Liver (tissue), 9 donors: ENCODE measurements around the gene CAPN3. TPM values are rescaled to one million over a fixed set of nuclear protein-coding genes. Genes with fewer than 3 reads are reported as not detected.

ENCODE experiments used
- DNase-seq: peaks from one replicate; pipeline ENCODE4 v3.0.0-alpha.2; 2017; ENCODE audit warnings: low spot score
- H3K27ac ChIP-seq, 2 donors: one replicate each; pipeline ENCODE4 v1.7.0; 2013; ENCODE audit warnings: inconsistent platforms in 2 of 2, low read length in 2 of 2, control low read depth in 1 of 2, low read depth in 1 of 2, mild to moderate bottlenecking in 1 of 2
- H3K27me3 ChIP-seq, 4 donors: one replicate each; pipeline versions ENCODE4 v1.6.1 to v1.7.0; 2013; ENCODE audit warnings: low read length in 3 of 4, inconsistent platforms in 1 of 4, mild to moderate bottlenecking in 1 of 4, moderate library complexity in 1 of 4; ENCODE audit not compliant: control insufficient read depth in 4 of 4, insufficient read depth in 4 of 4
- H3K36me3 ChIP-seq, 4 donors: one replicate each; pipeline versions ENCODE4 v1.6.1 to v1.7.0; 2013; ENCODE audit warnings: low read length in 3 of 4, mild to moderate bottlenecking in 3 of 4, low read depth in 1 of 4, moderate library complexity in 1 of 4; ENCODE audit not compliant: control insufficient read depth in 4 of 4, insufficient read depth in 3 of 4
- H3K4me1 ChIP-seq, 4 donors: one replicate each; pipeline versions ENCODE4 v1.6.1 to v1.7.0; 2013; ENCODE audit warnings: low read length in 3 of 4, mild to moderate bottlenecking in 3 of 4, moderate library complexity in 1 of 4; ENCODE audit not compliant: control insufficient read depth in 4 of 4, insufficient read depth in 4 of 4
- H3K4me3 ChIP-seq, 3 donors: one replicate each; pipeline versions ENCODE4 v1.6.1 to v1.7.0; 2013; ENCODE audit warnings: low read length in 3 of 3, control low read depth in 1 of 3, low read depth in 1 of 3, mild to moderate bottlenecking in 1 of 3
- H3K9ac ChIP-seq, 2 donors: one replicate each; pipeline ENCODE4 v1.7.0; 2013; ENCODE audit warnings: low read length in 2 of 2, mild to moderate bottlenecking in 2 of 2, moderate library complexity in 2 of 2, control low read depth in 1 of 2, low read depth in 1 of 2
- H3K9me3 ChIP-seq, 4 donors: one replicate each; pipeline versions ENCODE4 v1.6.1 to v1.7.0; 2013; ENCODE audit warnings: low read length in 3 of 4; ENCODE audit not compliant: control insufficient read depth in 4 of 4
- EGR1 ChIP-seq, 2 donors: IDR thresholded peaks; 2 replicates each; pipeline ENCODE4 v1.6.1; 2016 to 2018; ENCODE audit warnings: antibody characterized with exemption in 2 of 2, low read depth in 2 of 2
- FOXA1 ChIP-seq: IDR thresholded peaks from 2 replicates; pipeline ENCODE4 v1.6.1; 2016; ENCODE audit warnings: antibody characterized with exemption
- GABPA ChIP-seq, 2 donors: IDR thresholded peaks in 1 of 2; conservative IDR thresholded peaks in 1 of 2; 2 replicates each; pipeline ENCODE4 v1.6.1; 2016; ENCODE audit warnings: antibody characterized with exemption in 2 of 2, mild to moderate bottlenecking in 1 of 2, moderate library complexity in 1 of 2
- HNF4A ChIP-seq, 2 donors: conservative IDR thresholded peaks; 2 replicates each; pipeline ENCODE4 v1.6.1; 2016; ENCODE audit warnings: antibody characterized with exemption in 2 of 2, mild to moderate bottlenecking in 2 of 2
- HNF4G ChIP-seq: IDR thresholded peaks from 2 replicates; pipeline ENCODE4 v1.6.1; 2016; ENCODE audit warnings: antibody characterized with exemption
- JUND ChIP-seq, 2 donors: IDR thresholded peaks; 2 replicates each; pipeline ENCODE4 v1.6.1; 2016; ENCODE audit warnings: antibody characterized with exemption in 2 of 2
- NR2F2 ChIP-seq: IDR thresholded peaks from 2 replicates; pipeline ENCODE4 v1.6.1; 2016; ENCODE audit warnings: antibody characterized with exemption
- RAD21 ChIP-seq, 2 donors: IDR thresholded peaks; 2 replicates each; pipeline ENCODE4 v1.6.1; 2016; ENCODE audit warnings: antibody characterized with exemption in 2 of 2, mild to moderate bottlenecking in 2 of 2
- RXRA ChIP-seq, 2 donors: IDR thresholded peaks; 2 replicates each; pipeline ENCODE4 v1.6.1; 2017 to 2018; ENCODE audit warnings: antibody characterized with exemption in 2 of 2, mild to moderate bottlenecking in 1 of 2
- SP1 ChIP-seq: IDR thresholded peaks from 2 replicates; pipeline ENCODE4 v1.6.1; 2018; ENCODE audit warnings: antibody characterized with exemption, mild to moderate bottlenecking
- WGBS: extraction: QIAGEN DNeasy Blood & Tissue Kit; methylation state at CpG from one replicate; pipeline ENCODE4 v1.1.7; 2013; 5-methylcytosine and 5-hydroxymethylcytosine counted together
- polyA plus RNA-seq, 2 donors: library from polyadenylated mRNA; stranded (reverse) in 1 of 2; unstranded in 1 of 2; fragments of 200-250 nt in 1 of 2; fragments of >200 nt in 1 of 2; fragmentation: Nextera tagmentation in 1 of 2; extraction: Ambion mirVana in 1 of 2; gene quantifications; one replicate each; pipeline versions ENCODE4 v1.2.1 to v1.2.3, GENCODE V29; 2013 to 2015
- total RNA-seq, 2 donors: library from RNA; depleted of rRNA; stranded (reverse); fragments of >200 nt; gene quantifications; one replicate each; pipeline ENCODE4 v1.2.3, GENCODE V29; 2014
- TF ChIP-seq, protein P1 (sequence below): IDR thresholded peaks from 2 replicates; pipeline ENCODE4 v1.6.1; 2016; ENCODE audit warnings: antibody characterized with exemption, mild to moderate bottlenecking
- TF ChIP-seq, protein P2 (sequence below): IDR thresholded peaks from 2 replicates; pipeline ENCODE4 v1.6.1; 2016; ENCODE audit warnings: antibody characterized with exemption
- TF ChIP-seq, protein P3 (sequence below): IDR thresholded peaks from 2 replicates; pipeline ENCODE4 v1.6.1; 2016; ENCODE audit warnings: antibody characterized with exemption
- TF ChIP-seq, protein P4 (sequence below): fragments of 150-350 bp; IDR thresholded peaks from 2 replicates; pipeline ENCODE4 v1.5.1; 2017; ENCODE audit warnings: improper control_type of control experiment, low read depth, low read length; ENCODE audit not compliant: missing input control
- donor health status: healthy.
- donor health status: healthy.
- donor health status: healthy.
- donor health status: healthy.
- donor health status: healthy.

Gene CAPN3
- total and polyA plus RNA-seq, 4 donors: 2.0 to 6.1 (median 4.2) TPM

DNA sequence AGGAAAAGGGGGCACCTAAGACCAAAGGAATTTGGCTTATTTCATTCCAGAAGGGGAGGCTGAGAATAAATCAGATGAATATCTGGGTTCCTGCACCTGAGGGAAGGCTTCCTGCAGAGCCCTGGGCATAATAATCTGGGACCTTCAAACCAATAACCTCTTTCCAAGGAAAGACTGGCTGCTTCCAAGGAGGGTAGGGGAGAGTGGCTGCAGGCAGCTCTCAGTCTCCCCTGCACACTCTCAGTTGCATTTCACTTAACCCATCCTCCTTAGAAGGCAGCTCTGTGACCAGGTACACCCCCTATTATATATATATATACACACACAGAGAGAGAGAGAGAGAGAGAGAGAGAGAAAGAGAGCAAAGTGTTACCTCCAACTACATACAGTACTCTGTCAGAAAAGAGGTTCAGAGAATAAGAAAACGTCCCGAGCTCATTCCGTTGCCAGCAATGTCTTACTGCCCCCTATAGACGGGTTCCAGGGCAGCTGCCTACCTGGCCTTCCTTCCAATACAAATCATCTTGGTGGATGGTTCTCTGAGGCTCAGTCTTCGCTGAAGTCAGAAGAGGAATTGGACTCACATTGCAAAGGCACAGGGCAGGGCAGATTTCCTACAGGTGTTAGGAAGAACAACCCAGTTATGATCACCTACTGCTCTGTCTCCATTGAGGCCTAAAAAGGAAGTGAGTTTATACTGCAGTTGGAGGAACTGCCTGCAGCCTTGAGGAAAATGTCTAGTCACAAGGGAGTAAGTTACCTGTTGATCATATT lies 26.1 kb downstream of the CAPN3 start:
- H3K4me1 ChIP-seq: no peaks in the 10 kb centered on the region
- no peak overlapping the region for H3K9ac ChIP-seq
- DNase-seq: peak; percentile 48
- H3K9me3 ChIP-seq: no peaks in the 10 kb centered on the region
- TF ChIP-seq, protein P1, sequence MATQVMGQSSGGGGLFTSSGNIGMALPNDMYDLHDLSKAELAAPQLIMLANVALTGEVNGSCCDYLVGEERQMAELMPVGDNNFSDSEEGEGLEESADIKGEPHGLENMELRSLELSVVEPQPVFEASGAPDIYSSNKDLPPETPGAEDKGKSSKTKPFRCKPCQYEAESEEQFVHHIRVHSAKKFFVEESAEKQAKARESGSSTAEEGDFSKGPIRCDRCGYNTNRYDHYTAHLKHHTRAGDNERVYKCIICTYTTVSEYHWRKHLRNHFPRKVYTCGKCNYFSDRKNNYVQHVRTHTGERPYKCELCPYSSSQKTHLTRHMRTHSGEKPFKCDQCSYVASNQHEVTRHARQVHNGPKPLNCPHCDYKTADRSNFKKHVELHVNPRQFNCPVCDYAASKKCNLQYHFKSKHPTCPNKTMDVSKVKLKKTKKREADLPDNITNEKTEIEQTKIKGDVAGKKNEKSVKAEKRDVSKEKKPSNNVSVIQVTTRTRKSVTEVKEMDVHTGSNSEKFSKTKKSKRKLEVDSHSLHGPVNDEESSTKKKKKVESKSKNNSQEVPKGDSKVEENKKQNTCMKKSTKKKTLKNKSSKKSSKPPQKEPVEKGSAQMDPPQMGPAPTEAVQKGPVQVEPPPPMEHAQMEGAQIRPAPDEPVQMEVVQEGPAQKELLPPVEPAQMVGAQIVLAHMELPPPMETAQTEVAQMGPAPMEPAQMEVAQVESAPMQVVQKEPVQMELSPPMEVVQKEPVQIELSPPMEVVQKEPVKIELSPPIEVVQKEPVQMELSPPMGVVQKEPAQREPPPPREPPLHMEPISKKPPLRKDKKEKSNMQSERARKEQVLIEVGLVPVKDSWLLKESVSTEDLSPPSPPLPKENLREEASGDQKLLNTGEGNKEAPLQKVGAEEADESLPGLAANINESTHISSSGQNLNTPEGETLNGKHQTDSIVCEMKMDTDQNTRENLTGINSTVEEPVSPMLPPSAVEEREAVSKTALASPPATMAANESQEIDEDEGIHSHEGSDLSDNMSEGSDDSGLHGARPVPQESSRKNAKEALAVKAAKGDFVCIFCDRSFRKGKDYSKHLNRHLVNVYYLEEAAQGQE: no peak
- TF ChIP-seq, protein P2, sequence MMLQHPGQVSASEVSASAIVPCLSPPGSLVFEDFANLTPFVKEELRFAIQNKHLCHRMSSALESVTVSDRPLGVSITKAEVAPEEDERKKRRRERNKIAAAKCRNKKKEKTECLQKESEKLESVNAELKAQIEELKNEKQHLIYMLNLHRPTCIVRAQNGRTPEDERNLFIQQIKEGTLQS: no peak
- TF ChIP-seq, protein P3, sequence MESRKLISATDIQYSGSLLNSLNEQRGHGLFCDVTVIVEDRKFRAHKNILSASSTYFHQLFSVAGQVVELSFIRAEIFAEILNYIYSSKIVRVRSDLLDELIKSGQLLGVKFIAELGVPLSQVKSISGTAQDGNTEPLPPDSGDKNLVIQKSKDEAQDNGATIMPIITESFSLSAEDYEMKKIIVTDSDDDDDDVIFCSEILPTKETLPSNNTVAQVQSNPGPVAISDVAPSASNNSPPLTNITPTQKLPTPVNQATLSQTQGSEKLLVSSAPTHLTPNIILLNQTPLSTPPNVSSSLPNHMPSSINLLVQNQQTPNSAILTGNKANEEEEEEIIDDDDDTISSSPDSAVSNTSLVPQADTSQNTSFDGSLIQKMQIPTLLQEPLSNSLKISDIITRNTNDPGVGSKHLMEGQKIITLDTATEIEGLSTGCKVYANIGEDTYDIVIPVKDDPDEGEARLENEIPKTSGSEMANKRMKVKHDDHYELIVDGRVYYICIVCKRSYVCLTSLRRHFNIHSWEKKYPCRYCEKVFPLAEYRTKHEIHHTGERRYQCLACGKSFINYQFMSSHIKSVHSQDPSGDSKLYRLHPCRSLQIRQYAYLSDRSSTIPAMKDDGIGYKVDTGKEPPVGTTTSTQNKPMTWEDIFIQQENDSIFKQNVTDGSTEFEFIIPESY: no peak
- TF ChIP-seq HNF4A (conservative IDR thresholded peaks at IDR 0.05) (no peak), RAD21 (IDR thresholded peaks at IDR 0.05) (peak; percentile 61 to 71), FOXA1 (no peak), SP1 (no peak), JUND (IDR thresholded peaks at IDR 0.05) (no peak)
- TF ChIP-seq, protein P4, sequence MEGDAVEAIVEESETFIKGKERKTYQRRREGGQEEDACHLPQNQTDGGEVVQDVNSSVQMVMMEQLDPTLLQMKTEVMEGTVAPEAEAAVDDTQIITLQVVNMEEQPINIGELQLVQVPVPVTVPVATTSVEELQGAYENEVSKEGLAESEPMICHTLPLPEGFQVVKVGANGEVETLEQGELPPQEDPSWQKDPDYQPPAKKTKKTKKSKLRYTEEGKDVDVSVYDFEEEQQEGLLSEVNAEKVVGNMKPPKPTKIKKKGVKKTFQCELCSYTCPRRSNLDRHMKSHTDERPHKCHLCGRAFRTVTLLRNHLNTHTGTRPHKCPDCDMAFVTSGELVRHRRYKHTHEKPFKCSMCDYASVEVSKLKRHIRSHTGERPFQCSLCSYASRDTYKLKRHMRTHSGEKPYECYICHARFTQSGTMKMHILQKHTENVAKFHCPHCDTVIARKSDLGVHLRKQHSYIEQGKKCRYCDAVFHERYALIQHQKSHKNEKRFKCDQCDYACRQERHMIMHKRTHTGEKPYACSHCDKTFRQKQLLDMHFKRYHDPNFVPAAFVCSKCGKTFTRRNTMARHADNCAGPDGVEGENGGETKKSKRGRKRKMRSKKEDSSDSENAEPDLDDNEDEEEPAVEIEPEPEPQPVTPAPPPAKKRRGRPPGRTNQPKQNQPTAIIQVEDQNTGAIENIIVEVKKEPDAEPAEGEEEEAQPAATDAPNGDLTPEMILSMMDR: peak; percentile 33
- H3K36me3 ChIP-seq: peaks cover 0 to 15% (median 6%) of the 10 kb centered on the region in 4 donors
- no peak overlapping the region for H3K27ac ChIP-seq
- 59% methylated on average over 5 of the region's 5 CpGs for WGBS
- H3K4me3 ChIP-seq: no peak overlapping the region
- H3K27me3 ChIP-seq: no peaks in the 10 kb centered on the region

- Histone ChIP-seq H3K27me3 (no peaks in the 10 kb centered on the region), H3K4me3 (no peak overlapping the region), H3K9ac (no peak overlapping the region), H3K36me3 (peaks cover 0 to 15% (median 6%) of the 10 kb centered on the region in 4 donors), H3K4me1 (no peaks in the 10 kb centered on the region), H3K27ac (no peak overlapping the region), H3K9me3 (no peaks in the 10 kb centered on the region)
- WGBS: 82% methylated on average over 12 of the region's 12 CpGs
- TF ChIP-seq FOXA1 (no peak), NR2F2 (peak; percentile 49), JUND (IDR thresholded peaks at IDR 0.05) (no peak), HNF4A (conservative IDR thresholded peaks at IDR 0.05) (no peak), GABPA (IDR thresholded peaks at IDR 0.05 in 1 of 2, conservative IDR thresholded peaks at IDR 0.05 in 1 of 2) (no peak), EGR1 (IDR thresholded peaks at IDR 0.05; ENCODE audit: low read depth in 2 of 2) (no peak), SP1 (peak; percentile 28), RXRA (IDR thresholded peaks at IDR 0.05) (peak in 1 of 2 donors; percentile 8), HNF4G (no peak)
- TF ChIP-seq, protein P2: no peak
- TF ChIP-seq, protein P4: no peak
- TF ChIP-seq, protein P3: no peak
- no peak for DNase-seq
Measured at GRCh38 chr15:42385980-42386700, 26.8 kb downstream of the CAPN3 start.
